OCI-LY1 (cell line): ENCODE results near the gene HEXD.

Experiments
- EZH2 ChIP-seq: fragments of 200-600 bp; sonication (generic), shearing (Covaris generic); IDR thresholded peaks from 2 replicates; pipeline ENCODE4 v1.8.0; 2017; ENCODE audit warnings: borderline replicate concordance, mixed run types, mild to moderate bottlenecking, antibody characterized with exemption, low read length, moderate library complexity, mixed read lengths
- TF ChIP-seq, protein P1 (sequence below): fragments of 200-600 bp; sonication (generic), shearing (Covaris generic); IDR thresholded peaks from 2 replicates; pipeline ENCODE4 v1.5.1; 2017; ENCODE audit warnings: mild to moderate bottlenecking, antibody characterized with exemption, low read length, moderate library complexity, mixed read lengths

DNA sequence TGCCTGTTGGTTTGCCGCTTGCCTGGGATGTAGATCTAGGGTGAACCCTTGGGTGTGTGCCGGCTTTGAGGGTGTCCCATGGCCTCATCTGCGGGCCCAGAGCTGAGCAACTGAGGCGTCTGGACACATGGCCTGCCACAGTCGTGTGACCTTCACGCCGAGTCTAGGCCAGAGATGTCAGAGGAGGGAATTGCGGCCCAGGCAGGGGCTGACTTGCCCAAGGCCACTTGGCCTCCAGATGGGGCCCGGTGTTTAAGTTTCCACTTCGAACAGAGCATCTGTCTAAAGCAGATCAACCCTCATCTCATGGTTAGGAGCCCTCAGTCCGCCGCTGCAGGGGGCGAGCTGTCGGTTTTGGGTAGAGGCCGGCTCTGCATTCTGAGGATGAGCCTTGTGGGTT, 73.4 kb downstream of the HEXD start:
- TF ChIP-seq, protein P1, sequence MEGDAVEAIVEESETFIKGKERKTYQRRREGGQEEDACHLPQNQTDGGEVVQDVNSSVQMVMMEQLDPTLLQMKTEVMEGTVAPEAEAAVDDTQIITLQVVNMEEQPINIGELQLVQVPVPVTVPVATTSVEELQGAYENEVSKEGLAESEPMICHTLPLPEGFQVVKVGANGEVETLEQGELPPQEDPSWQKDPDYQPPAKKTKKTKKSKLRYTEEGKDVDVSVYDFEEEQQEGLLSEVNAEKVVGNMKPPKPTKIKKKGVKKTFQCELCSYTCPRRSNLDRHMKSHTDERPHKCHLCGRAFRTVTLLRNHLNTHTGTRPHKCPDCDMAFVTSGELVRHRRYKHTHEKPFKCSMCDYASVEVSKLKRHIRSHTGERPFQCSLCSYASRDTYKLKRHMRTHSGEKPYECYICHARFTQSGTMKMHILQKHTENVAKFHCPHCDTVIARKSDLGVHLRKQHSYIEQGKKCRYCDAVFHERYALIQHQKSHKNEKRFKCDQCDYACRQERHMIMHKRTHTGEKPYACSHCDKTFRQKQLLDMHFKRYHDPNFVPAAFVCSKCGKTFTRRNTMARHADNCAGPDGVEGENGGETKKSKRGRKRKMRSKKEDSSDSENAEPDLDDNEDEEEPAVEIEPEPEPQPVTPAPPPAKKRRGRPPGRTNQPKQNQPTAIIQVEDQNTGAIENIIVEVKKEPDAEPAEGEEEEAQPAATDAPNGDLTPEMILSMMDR, result no peak
- no peak for TF ChIP-seq EZH2
